Nephron progenitor cell (in vitro differentiated cells): ENCODE measurements around the gene MVD.

Experiments
- DNase-seq: peaks from one replicate; pipeline ENCODE4 v3.0.0; 2021
- H3K27ac Mint-ChIP-seq: 2 replicates; pipeline ENCODE4 v1.8.0; 2021; ENCODE audit warnings: mild to moderate bottlenecking, moderate library complexity, mixed read lengths
- H3K27me3 Mint-ChIP-seq: 2 replicates; pipeline ENCODE4 v1.8.0; 2021; ENCODE audit warnings: mild to moderate bottlenecking, low read depth, mixed read lengths; ENCODE audit not compliant: poor library complexity
- H3K36me3 Mint-ChIP-seq: 2 replicates; pipeline ENCODE4 v1.8.0; 2021; ENCODE audit warnings: low read depth, mixed read lengths
- H3K4me1 Mint-ChIP-seq: 2 replicates; pipeline ENCODE4 v1.8.0; 2021; ENCODE audit warnings: mixed read lengths
- H3K4me3 Mint-ChIP-seq: 2 replicates; pipeline ENCODE4 v1.8.0; 2021; ENCODE audit warnings: mild to moderate bottlenecking, moderate library complexity, mixed read lengths
- H3K9me3 Mint-ChIP-seq: 2 replicates; pipeline ENCODE4 v1.8.0; 2021; ENCODE audit warnings: mild to moderate bottlenecking, moderate library complexity, mixed read lengths
- CTCF ChIP-seq: fragments of 200-600 bp; sonication (generic); IDR thresholded peaks from 2 replicates; pipeline ENCODE4 v1.5.0; 2021; ENCODE audit warnings: antibody characterized with exemption

Gene MVD

DNA sequence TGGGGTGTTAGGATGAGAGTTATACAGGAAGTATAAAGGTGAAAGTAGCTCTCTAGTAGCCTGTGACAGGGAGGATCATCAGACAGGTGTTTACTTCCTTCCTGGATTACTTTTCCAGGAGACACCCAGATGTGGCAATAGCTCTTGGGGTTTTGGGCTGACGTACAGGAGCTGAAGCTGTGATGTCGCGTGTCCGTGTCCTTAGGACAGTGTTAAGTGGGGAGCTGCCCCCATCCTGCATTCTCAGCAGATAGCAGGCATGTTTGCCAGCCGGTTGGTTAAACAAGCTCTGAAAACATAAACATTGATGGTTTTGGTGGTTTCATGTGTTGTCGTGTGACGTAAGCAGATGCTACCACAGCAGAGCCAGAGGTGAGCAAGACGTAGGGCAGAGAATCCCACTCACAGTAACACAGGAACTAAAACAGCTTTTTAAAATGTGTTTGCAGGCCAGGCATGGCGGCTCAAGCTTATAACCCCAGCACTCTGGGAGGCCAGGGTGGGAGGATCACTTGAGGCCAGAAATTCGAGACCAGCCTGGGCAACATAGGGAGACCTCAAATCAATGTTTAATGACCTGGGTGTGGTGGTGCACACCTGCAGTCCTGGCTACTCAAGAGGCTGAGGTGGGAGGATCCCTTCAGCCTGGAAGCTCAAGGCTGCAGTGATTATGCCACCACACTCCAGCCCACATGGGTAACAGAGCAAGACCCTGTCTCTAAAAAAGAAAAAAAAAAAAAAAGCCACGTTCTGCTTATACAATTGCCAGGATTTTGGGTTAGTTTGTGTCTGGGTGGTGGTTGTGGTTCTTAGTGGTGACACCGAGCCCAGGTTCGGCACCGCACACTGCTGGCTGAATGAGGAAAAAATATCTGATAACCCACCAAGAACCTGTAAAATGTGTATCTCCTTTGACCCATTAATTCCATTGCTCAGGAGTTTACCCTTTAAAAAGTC lies 42.8 kb downstream of the MVD start:
- H3K27me3 Mint-ChIP-seq, result peaks cover 3% of the 10 kb centered on the region
- H3K4me3 Mint-ChIP-seq, result no peak overlapping the region
- H3K36me3 Mint-ChIP-seq, result peaks cover 4% of the 10 kb centered on the region
- TF ChIP-seq CTCF, result no peak
- H3K27ac Mint-ChIP-seq, result peak overlapping the region; percentile 54
- peaks cover 38% of the 10 kb centered on the region for H3K4me1 Mint-ChIP-seq
- DNase-seq, result no peak
- no peaks in the 10 kb centered on the region for H3K9me3 Mint-ChIP-seq

GRCh38 chr16:88618956-88619667 lies 43.8 kb downstream of the MVD start:
- H3K36me3 Mint-ChIP-seq, result peaks cover 10% of the 10 kb centered on the region
- H3K27me3 Mint-ChIP-seq, result peaks cover 3% of the 10 kb centered on the region
- no peak for TF ChIP-seq CTCF
- peak overlapping the region; percentile 91 for H3K27ac Mint-ChIP-seq
- peaks cover 38% of the 10 kb centered on the region for H3K4me1 Mint-ChIP-seq
- H3K4me3 Mint-ChIP-seq, result no peak overlapping the region
- H3K9me3 Mint-ChIP-seq, result no peaks in the 10 kb centered on the region
- no peak for DNase-seq

- H3K27me3 Mint-ChIP-seq, result peaks cover 3% of the 10 kb centered on the region
- H3K9me3 Mint-ChIP-seq, result no peaks in the 10 kb centered on the region
- H3K4me1 Mint-ChIP-seq, result peaks cover 38% of the 10 kb centered on the region
- H3K4me3 Mint-ChIP-seq, result peak overlapping the region; percentile 48
- TF ChIP-seq CTCF, result no peak
- peaks cover 17% of the 10 kb centered on the region for H3K36me3 Mint-ChIP-seq
- peak overlapping the region; percentile 92 for H3K27ac Mint-ChIP-seq
- no peak for DNase-seq
Observed at GRCh38 chr16:88618182-88618955, 44.5 kb downstream of the MVD start.

- no peak for DNase-seq
- peak overlapping the region; percentile 92 for H3K27ac Mint-ChIP-seq
- peaks cover 3% of the 10 kb centered on the region for H3K27me3 Mint-ChIP-seq
- H3K36me3 Mint-ChIP-seq, result peaks cover 25% of the 10 kb centered on the region
- no peak for TF ChIP-seq CTCF
- H3K4me3 Mint-ChIP-seq, result peak overlapping the region; percentile 24
- no peaks in the 10 kb centered on the region for H3K9me3 Mint-ChIP-seq
- peaks cover 38% of the 10 kb centered on the region for H3K4me1 Mint-ChIP-seq
Observed at GRCh38 chr16:88617268-88618031, 45.4 kb downstream of the MVD start.

DNA sequence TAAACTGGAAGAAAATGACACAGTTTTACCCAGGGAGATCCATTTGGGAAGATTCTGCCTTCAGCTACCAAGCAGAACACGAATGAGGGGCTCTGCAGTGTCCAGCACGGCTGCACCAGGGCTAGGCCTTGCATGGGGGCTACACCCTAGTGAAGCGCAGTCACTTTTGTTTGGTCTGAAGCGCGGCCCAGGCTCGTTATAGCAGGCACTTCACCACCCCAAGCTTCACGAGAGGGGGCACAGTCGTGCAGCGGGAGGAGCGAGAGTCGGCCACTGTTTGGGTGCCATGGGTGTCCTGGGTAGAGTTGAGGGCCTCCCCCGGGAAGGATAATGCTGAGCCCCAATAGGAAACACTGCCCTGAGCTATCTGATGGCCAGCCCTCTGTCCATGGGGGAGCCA lies 46.2 kb downstream of the MVD start:
- Mint-ChIP-seq H3K9me3 (no peaks in the 10 kb centered on the region), H3K4me3 (no peak overlapping the region), H3K4me1 (peaks cover 38% of the 10 kb centered on the region), H3K27ac (peak overlapping the region; percentile 95), H3K27me3 (peaks cover 3% of the 10 kb centered on the region), H3K36me3 (peaks cover 20% of the 10 kb centered on the region)
- no peak for TF ChIP-seq CTCF
- no peak for DNase-seq
